GM10266 (cell line): ENCODE data around the gene TEX26.

Experiments used
- DNase-seq: peaks from one replicate; pipeline ENCODE4 v3.0.0; 2012; ENCODE audit errors: extremely low spot score
- TF ChIP-seq, protein P1 (sequence below): IDR thresholded peaks from 2 replicates; pipeline ENCODE4 v1.5.1; 2012; ENCODE audit warnings: mild to moderate bottlenecking, low read depth; ENCODE audit not compliant: control insufficient read depth, insufficient read depth; ENCODE audit errors: missing control alignments

TEX26 gene

DNA sequence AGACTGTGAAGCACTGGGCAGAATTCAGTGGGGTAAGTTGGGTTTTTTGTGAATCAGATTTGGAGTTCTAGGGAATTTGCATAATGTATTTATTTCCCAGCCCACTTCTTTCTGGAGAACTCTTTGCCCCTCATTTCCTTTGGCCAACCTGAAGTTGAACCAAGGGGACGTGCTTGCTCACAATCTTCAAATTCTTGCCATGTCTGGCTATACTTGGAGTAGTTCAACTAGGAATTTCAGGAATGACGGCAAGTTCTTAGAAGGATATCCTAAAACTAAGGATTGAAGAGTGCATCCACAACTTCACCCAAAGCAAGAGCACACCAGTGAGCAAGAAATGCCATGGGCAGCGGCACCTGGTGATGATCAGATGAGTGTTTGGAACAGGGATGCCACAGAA, 88.5 kb downstream of the TEX26 start:
- TF ChIP-seq, protein P1, sequence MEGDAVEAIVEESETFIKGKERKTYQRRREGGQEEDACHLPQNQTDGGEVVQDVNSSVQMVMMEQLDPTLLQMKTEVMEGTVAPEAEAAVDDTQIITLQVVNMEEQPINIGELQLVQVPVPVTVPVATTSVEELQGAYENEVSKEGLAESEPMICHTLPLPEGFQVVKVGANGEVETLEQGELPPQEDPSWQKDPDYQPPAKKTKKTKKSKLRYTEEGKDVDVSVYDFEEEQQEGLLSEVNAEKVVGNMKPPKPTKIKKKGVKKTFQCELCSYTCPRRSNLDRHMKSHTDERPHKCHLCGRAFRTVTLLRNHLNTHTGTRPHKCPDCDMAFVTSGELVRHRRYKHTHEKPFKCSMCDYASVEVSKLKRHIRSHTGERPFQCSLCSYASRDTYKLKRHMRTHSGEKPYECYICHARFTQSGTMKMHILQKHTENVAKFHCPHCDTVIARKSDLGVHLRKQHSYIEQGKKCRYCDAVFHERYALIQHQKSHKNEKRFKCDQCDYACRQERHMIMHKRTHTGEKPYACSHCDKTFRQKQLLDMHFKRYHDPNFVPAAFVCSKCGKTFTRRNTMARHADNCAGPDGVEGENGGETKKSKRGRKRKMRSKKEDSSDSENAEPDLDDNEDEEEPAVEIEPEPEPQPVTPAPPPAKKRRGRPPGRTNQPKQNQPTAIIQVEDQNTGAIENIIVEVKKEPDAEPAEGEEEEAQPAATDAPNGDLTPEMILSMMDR: no peak
- DNase-seq: no peak

DNA sequence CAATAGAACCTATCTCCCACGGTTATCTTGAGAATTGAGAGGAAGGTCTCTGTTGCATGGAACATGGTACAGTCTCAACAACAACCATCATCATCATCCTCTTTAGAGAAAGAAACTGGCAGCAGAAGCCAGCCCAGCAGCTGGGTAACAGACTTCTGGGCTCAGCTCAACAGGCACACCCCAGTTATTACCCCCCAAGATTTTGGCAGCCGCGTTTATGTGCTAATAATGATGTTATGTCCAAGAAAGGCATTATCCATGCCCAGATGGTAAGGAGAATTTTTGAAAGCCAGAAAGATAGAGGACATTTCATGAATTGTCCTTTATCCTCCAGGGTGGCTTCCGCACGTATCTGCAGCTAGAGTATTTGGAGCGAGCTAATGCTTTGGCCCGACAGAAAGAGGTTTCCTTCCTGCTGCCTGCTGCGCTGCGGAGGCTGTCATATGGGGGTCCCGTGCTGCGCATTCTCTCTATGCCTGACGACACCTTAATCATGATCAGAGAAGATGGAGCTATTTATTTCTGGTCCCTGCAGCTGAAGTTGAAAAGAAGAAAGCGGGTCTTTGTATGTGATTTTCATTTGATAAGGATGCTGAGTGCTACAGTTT, 89.9 kb downstream of the TEX26 start:
- no peak for DNase-seq
- TF ChIP-seq, protein P1: no peak

DNA sequence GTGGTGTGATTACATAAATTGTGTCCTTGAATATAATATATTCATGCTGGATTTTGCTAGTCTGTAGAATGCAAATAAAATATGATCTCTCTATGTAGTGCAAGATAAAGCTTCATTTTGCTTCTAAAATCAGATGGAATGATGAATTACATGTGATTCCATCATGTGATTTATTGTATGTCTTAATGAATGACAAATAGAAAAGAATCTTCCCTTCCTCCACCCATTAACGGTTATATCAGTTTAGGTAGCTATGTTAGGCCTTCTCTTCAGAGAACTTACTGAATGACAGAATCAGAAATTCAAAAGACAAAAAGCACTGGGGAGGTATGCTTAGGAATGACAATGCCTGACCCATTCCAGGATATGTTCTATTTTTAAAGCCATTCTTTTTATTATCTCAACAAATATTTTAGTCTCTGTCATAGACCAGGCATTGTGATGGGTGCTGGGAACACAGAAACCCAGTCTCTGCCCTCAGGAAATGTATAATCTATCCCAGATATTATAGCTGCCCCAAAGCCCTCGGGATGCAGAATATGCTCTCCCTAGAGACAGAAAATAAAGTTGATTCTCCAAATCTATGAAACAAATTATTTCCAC, 90.6 kb downstream of the TEX26 start:
- no peak for DNase-seq

More for the DNA sequence above, 90.6 kb downstream of the TEX26 start:
- TF ChIP-seq, protein P1: no peak
